HUES48 (cell line): ENCODE results near the gene UNC13D.
A peak's percentile ranks its signal among the peaks of the same experiment; 100 is the strongest.
"Not testable (repeated sequence)": the region's sequence is repeated elsewhere in the genome, so short reads cannot be mapped to it uniquely, and the experiment has no call there.

Experiments
- H3K27ac ChIP-seq: one replicate; pipeline ENCODE4 v1.7.0; 2013; ENCODE audit warnings: low read depth, low read length, inconsistent platforms
- H3K27me3 ChIP-seq: 2 replicates; pipeline ENCODE4 v1.6.1; 2013; ENCODE audit warnings: mild to moderate bottlenecking, low read length; ENCODE audit not compliant: control insufficient read depth, insufficient read depth
- H3K36me3 ChIP-seq: 2 replicates; pipeline ENCODE4 v1.6.1; 2013; ENCODE audit warnings: low read length; ENCODE audit not compliant: control insufficient read depth, insufficient read depth
- H3K4me1 ChIP-seq: 2 replicates; pipeline ENCODE4 v1.6.1; 2013; ENCODE audit warnings: mild to moderate bottlenecking, low read length; ENCODE audit not compliant: control insufficient read depth, insufficient read depth
- H3K4me3 ChIP-seq: 2 replicates; pipeline ENCODE4 v1.5.1; 2013; ENCODE audit warnings: mild to moderate bottlenecking, low read depth, low read length
- H3K9ac ChIP-seq: 2 replicates; pipeline ENCODE4 v1.6.1; 2013; ENCODE audit warnings: mild to moderate bottlenecking, low read depth, low read length, moderate library complexity
- H3K9me3 ChIP-seq: 2 replicates; pipeline ENCODE4 v1.6.1; 2013; ENCODE audit warnings: low read length; ENCODE audit not compliant: control insufficient read depth, insufficient read depth

The UNC13D gene

GRCh38 chr17:75843577-75844529 lies at the start of gene UNC13D:
UNC13D (minus strand) TSS chr17:75844404; CDS start chr17:75844337, 67 bp downstream.
- Histone ChIP-seq H3K27me3 (no peaks in the 10 kb centered on the region), H3K36me3 (peaks cover 25% of the 10 kb centered on the region), H3K27ac (peak within 1 kb of the TSS; percentile 8), H3K4me3 (no peak within 1 kb of the TSS), H3K4me1 (peaks cover 7% of the 10 kb centered on the region; the same call in 1 of the 2 replicates), H3K9me3 (no peaks in the 10 kb centered on the region), H3K9ac (no peak within 1 kb of the TSS)

- Histone ChIP-seq H3K9me3 (no peaks in the 10 kb centered on the region), H3K27ac (no peak overlapping the region), H3K9ac (no peak overlapping the region), H3K4me3 (no peak overlapping the region), H3K27me3 (no peaks in the 10 kb centered on the region), H3K4me1 (peaks cover 19% of the 10 kb centered on the region), H3K36me3 (peaks cover 39% of the 10 kb centered on the region)
These were observed 49.3 kb upstream of the UNC13D start for GRCh38 chr17:75893305-75894048.

- H3K9ac ChIP-seq: no peak overlapping the region
- no peaks in the 10 kb centered on the region for H3K27me3 ChIP-seq
- no peak overlapping the region for H3K27ac ChIP-seq
- H3K36me3 ChIP-seq: peaks cover 36% of the 10 kb centered on the region
- no peaks in the 10 kb centered on the region for H3K9me3 ChIP-seq
- no peak overlapping the region for H3K4me3 ChIP-seq
- H3K4me1 ChIP-seq: peaks cover 19% of the 10 kb centered on the region
These were observed 48.5 kb upstream of the UNC13D start for GRCh38 chr17:75892556-75893224.

GRCh38 chr17:75891605-75892555 lies 47.7 kb upstream of the UNC13D start:
- Histone ChIP-seq H3K36me3 (peaks cover 36% of the 10 kb centered on the region), H3K27me3 (no peaks in the 10 kb centered on the region), H3K4me1 (peaks cover 15% of the 10 kb centered on the region), H3K27ac (no peak overlapping the region), H3K4me3 (no peak overlapping the region), H3K9ac (no peak overlapping the region), H3K9me3 (no peaks in the 10 kb centered on the region)

- Histone ChIP-seq H3K4me1 (peaks cover 15% of the 10 kb centered on the region), H3K4me3 (no peak overlapping the region), H3K27me3 (no peaks in the 10 kb centered on the region), H3K9me3 (no peaks in the 10 kb centered on the region), H3K27ac (no peak overlapping the region), H3K9ac (no peak overlapping the region), H3K36me3 (peaks cover 36% of the 10 kb centered on the region)
These were observed 46.9 kb upstream of the UNC13D start for GRCh38 chr17:75891022-75891604.

GRCh38 chr17:75889454-75889853 lies 45.2 kb upstream of the UNC13D start:
- Histone ChIP-seq H3K27me3 (no peaks in the 10 kb centered on the region), H3K4me1 (peaks cover 5% of the 10 kb centered on the region; the same call in 1 of the 2 replicates), H3K36me3 (peaks cover 36% of the 10 kb centered on the region), H3K9me3 (no peaks in the 10 kb centered on the region), H3K27ac (no peak overlapping the region), H3K4me3 (no peak overlapping the region), H3K9ac (no peak overlapping the region)

- Histone ChIP-seq H3K4me1 (no peaks in the 10 kb centered on the region), H3K36me3 (peaks cover 36% of the 10 kb centered on the region), H3K4me3 (no peak overlapping the region), H3K27me3 (no peaks in the 10 kb centered on the region), H3K9me3 (no peaks in the 10 kb centered on the region), H3K9ac (no peak overlapping the region), H3K27ac (no peak overlapping the region)
These were observed 44.3 kb upstream of the UNC13D start for GRCh38 chr17:75888484-75888883.

GRCh38 chr17:75885860-75886259 lies 41.7 kb upstream of the UNC13D start:
- not testable (repeated sequence) for H3K27ac ChIP-seq, H3K4me1 ChIP-seq, H3K9ac ChIP-seq, H3K4me3 ChIP-seq, H3K27me3 ChIP-seq, H3K9me3 ChIP-seq
- H3K36me3 ChIP-seq: peaks cover 16% of the 10 kb centered on the region

- Histone ChIP-seq H3K27me3 (no peaks in the 10 kb centered on the region), H3K9ac (no peak overlapping the region), H3K9me3 (no peaks in the 10 kb centered on the region), H3K4me1 (no peaks in the 10 kb centered on the region), H3K27ac (no peak overlapping the region), H3K36me3 (peaks cover 12% of the 10 kb centered on the region), H3K4me3 (no peak overlapping the region)
These were observed 41.2 kb upstream of the UNC13D start for GRCh38 chr17:75885431-75885830.
